ENCODE data around the gene STK25.

DNA sequence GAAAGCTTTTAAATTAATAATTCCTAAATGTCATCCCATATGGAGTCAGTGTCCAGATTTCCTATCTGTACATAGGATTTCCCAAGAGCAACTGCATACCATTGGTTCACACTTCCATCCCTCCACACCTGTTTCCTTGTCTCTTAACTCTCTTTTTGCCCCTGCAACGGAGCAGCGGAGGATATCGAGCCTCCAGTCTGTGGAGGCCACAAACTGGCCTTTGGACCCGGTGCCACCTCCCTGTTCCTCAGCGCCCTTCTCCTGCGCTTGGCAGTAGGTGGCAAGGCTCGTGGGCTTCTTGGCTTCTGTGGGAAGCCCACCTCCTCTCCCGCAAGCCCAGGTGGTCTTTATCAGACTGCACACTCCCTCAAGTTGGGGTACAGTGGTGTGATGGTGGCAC lies 23.8 kb upstream of the STK25 start:
- TF ChIP-seq, protein P1, sequence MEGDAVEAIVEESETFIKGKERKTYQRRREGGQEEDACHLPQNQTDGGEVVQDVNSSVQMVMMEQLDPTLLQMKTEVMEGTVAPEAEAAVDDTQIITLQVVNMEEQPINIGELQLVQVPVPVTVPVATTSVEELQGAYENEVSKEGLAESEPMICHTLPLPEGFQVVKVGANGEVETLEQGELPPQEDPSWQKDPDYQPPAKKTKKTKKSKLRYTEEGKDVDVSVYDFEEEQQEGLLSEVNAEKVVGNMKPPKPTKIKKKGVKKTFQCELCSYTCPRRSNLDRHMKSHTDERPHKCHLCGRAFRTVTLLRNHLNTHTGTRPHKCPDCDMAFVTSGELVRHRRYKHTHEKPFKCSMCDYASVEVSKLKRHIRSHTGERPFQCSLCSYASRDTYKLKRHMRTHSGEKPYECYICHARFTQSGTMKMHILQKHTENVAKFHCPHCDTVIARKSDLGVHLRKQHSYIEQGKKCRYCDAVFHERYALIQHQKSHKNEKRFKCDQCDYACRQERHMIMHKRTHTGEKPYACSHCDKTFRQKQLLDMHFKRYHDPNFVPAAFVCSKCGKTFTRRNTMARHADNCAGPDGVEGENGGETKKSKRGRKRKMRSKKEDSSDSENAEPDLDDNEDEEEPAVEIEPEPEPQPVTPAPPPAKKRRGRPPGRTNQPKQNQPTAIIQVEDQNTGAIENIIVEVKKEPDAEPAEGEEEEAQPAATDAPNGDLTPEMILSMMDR (IDR thresholded peaks at IDR 0.05) = no peak
- no peak for TF ChIP-seq POLR2A (IDR thresholded peaks at IDR 0.05)

All from testis (tissue), 2 donors.